ENCODE data around the gene ETHE1.

The ETHE1 gene

DNA sequence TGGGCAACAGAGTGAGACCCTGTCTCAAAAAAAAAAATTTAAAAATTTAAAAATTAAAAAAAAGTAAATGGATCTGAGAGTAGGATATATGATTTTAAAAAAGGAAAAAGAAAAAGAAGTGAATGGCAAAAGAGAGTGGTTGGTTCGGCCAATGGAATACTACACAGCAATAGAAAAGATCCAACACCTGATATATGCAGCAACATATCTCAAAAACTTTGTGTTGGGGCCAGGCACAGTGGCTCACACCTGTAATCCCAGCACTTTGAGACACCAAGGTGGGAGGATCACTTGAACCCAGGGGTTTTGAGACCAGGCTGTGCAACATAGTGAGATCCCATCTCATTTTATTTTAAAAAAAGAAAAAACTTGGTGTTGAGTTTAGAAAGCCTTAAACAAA, 60.2 kb downstream of the ETHE1 start:
- no peak for DNase-seq

GRCh38 chr19:43465468-43466120, 61.4 kb downstream of the ETHE1 start, which contains the start of gene LYPD3:
LYPD3 (minus strand) TSS chr19:43465608; CDS start chr19:43465571, 37 bp downstream.
- DNase-seq, result no peak

- DNase-seq, result peak in 45 of 56 donors; percentile 9 to 87 (median 62)
These were observed 62.7 kb downstream of the ETHE1 start for GRCh38 chr19:43464134-43464775.

GRCh38 chr19:43463381-43464133, 63.4 kb downstream of the ETHE1 start:
- DNase-seq, result peak; percentile 38 to 95 (median 84)

GRCh38 chr19:43462785-43463380, 64.1 kb downstream of the ETHE1 start:
- DNase-seq, result no peak

DNA sequence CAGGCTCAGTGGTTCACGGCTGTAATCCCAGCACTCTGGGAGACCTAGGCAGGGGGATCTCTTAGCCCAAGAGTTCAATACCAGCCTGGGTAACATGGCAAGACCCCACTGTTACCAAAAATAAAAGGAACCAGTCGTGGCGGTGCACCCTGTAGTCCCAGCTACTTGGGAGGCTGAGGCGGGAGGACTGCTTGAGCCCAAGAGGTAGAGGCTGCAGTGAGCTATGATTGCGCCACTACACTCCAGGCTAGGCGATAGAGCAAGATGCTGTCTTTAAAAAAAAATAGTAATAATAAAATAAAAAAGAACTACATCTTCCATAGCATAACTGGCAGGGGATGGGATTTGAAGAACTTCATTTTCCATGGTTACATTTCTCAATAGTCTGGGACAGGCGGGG, 64.6 kb downstream of the ETHE1 start:
- no peak for DNase-seq

- no peak for DNase-seq
These were observed 65.7 kb downstream of the ETHE1 start for GRCh38 chr19:43461303-43461702.

- no peak for DNase-seq
These were observed 66.5 kb downstream of the ETHE1 start for GRCh38 chr19:43460362-43461016.

DNA sequence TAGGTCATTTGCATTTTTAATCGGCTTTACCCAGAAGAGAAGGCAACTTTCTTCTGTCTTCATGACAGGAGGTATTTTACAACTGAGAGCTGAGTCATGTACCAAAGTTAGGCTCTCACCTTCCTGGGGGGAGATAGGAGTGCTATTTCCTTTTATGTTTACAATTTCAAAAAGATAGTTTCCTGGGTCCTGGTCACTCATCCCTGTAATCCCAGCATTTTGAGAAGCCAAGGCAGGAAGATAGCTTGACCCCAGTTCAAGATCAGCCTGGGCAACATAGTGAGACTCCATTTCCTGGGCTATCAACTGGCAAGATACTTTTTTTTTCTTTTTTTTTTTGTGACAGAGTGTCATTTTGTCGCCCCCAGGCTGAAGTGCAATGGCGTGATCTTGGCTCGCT, 69.2 kb downstream of the ETHE1 start:
- DNase-seq, result no peak

Data from nucleus accumbens (tissue), 56 donors.